ENCODE data around the gene INTU. TPM values are rescaled to one million over a fixed set of nuclear protein-coding genes. Genes with fewer than 3 reads are reported as not detected.

Gene INTU
- 6.9 and 10.2 TPM in 2 replicates for total RNA-seq

GRCh38 chr4:127632420-127633403 lies at the start of gene INTU:
Gene INTU, plus strand, starts transcription at chr4:127632957. Its CDS starts 78 bp downstream, at chr4:127633035.

GRCh38 chr4:127730142-127730913 lies 97.6 kb downstream of the INTU start, which contains the start of gene SLC25A31:
Gene SLC25A31, plus strand, starts transcription at chr4:127730400. Its CDS starts 146 bp downstream, at chr4:127730546.

Other genes starting within 250 kb of the INTU start
- not detected in 2 replicates for gene SLC25A31, start 97.4 kb downstream of the INTU start, total RNA-seq
- 6.5 and 10.6 TPM in 2 replicates for gene HSPA4L, start 149.4 kb downstream of the INTU start, total RNA-seq
- gene PLK4, start 247.9 kb downstream of the INTU start, total RNA-seq, result 5.0 and 8.2 TPM in 2 replicates